HepG2 (cell line): Measurements from ENCODE around the gene MRPS7. TPM values are rescaled to one million over a fixed set of nuclear protein-coding genes. Genes with fewer than 3 reads are reported as not detected.

ENCODE experiments used
- CAMTA2 ChIP-seq: sonication (generic); formaldehyde crosslinking; IDR thresholded peaks from 2 replicates; pipeline ENCODE4 v1.4.0; 2020; ENCODE audit warnings: mild to moderate bottlenecking, missing genetic modification reagents, borderline replicate concordance
- CCDC6 ChIP-seq: sonication (generic); formaldehyde crosslinking; IDR thresholded peaks from 2 replicates; pipeline ENCODE4 v1.8.1; 2022; ENCODE audit warnings: mild to moderate bottlenecking, missing genetic modification reagents, moderate library complexity
- CHD4 ChIP-seq: fragments of 200-600 bp; sonication (generic); IDR thresholded peaks from 2 replicates; pipeline ENCODE4 v1.7.0; 2017; ENCODE audit warnings: mild to moderate bottlenecking, low read length, borderline replicate concordance
- HNRNPK ChIP-seq: fragments of 200-400 bp; formaldehyde crosslinking; IDR thresholded peaks from 2 replicates; pipeline ENCODE4 v1.6.1; 2018; ENCODE audit warnings: low read length, low read depth, moderate library complexity, mild to moderate bottlenecking; ENCODE audit not compliant: poor library complexity, severe bottlenecking
- MBD4 ChIP-seq: IDR thresholded peaks from 2 replicates; pipeline ENCODE4 v1.6.1; 2012; ENCODE audit warnings: low read length, inconsistent platforms, borderline replicate concordance
- MED1 ChIP-seq: sonication (generic); formaldehyde crosslinking; IDR thresholded peaks from 2 replicates; pipeline ENCODE4 v1.4.0; 2020; ENCODE audit warnings: missing genetic modification reagents
- NFKB2 ChIP-seq: sonication (generic); formaldehyde crosslinking; IDR thresholded peaks from 2 replicates; pipeline ENCODE4 v1.4.0; 2020; ENCODE audit warnings: missing genetic modification reagents, borderline replicate concordance
- SAP130 ChIP-seq: IDR thresholded peaks from 2 replicates; pipeline ENCODE4 v1.6.1; 2016; ENCODE audit warnings: low read depth
- SMARCC2 ChIP-seq: fragments of 450-650 bp; IDR thresholded peaks from 2 replicates; pipeline ENCODE4 v1.6.1; 2017; ENCODE audit warnings: antibody characterized with exemption, mild to moderate bottlenecking
- SRSF1 ChIP-seq: fragments of 200-400 bp; formaldehyde crosslinking; optimal IDR thresholded peaks from 2 replicates; pipeline ENCODE3; 2017; ENCODE audit warnings: mild to moderate bottlenecking, low read depth, low read length, moderate library complexity
- SUZ12 ChIP-seq: fragments of 150-350 bp; IDR thresholded peaks from 2 replicates; pipeline ENCODE4 v1.6.1; 2014; ENCODE audit warnings: low read depth, low read length
- ZBTB3 ChIP-seq: sonication (generic); formaldehyde crosslinking; IDR thresholded peaks from 2 replicates; pipeline ENCODE4 v1.4.0; 2020; ENCODE audit warnings: low read depth, mild to moderate bottlenecking, moderate library complexity, missing genetic modification reagents, borderline replicate concordance
- ZFAT ChIP-seq: sonication (generic); formaldehyde crosslinking; conservative IDR thresholded peaks from 2 replicates; pipeline ENCODE4 v1.8.1; 2023; ENCODE audit warnings: missing genetic modification reagents, inconsistent platforms
- ZNF709 ChIP-seq: sonication (generic); formaldehyde crosslinking; IDR thresholded peaks from 2 replicates; pipeline ENCODE4 v1.5.0; 2020; ENCODE audit warnings: mild to moderate bottlenecking, missing genetic modification reagents
- ZNF841 ChIP-seq: sonication (generic); formaldehyde crosslinking; IDR thresholded peaks from 2 replicates; pipeline ENCODE4 v1.8.1; 2023; ENCODE audit warnings: missing genetic modification reagents, borderline replicate concordance
- ZSCAN31 ChIP-seq: sonication (generic); formaldehyde crosslinking; IDR thresholded peaks from 2 replicates; pipeline ENCODE4 v1.5.0; 2020; ENCODE audit warnings: low read depth, mild to moderate bottlenecking, missing genetic modification reagents
- polyA plus RNA-seq, 8 experiments: library from polyadenylated mRNA; depleted of rRNA in 3 of 8; stranded (reverse) in 7 of 8; unstranded in 1 of 8; fragments of >200 nt; fragmentation: Illumina TruSeq in 4 of 8; extraction: Trizol in 4 of 8; gene quantifications; 2 replicates each; pipeline versions ENCODE4 v1.2.1 to v1.2.3, GENCODE V29; 2011 to 2016; ENCODE audit warnings: low read depth in 4 of 8, missing spikeins in 1 of 8, mixed read lengths in 1 of 8; ENCODE audit not compliant: insufficient read depth in 1 of 8
- total RNA-seq, 5 experiments: library from RNA; depleted of rRNA; stranded (reverse); fragments of >200 nt; fragmentation: Illumina TruSeq; extraction: Trizol; gene quantifications; 2 replicates each; pipeline ENCODE4 v1.2.3, GENCODE V29; 2016; ENCODE audit warnings: low read depth in 1 of 5
- TF ChIP-seq, protein P1 (sequence below): sonication (generic); formaldehyde crosslinking; IDR thresholded peaks from 2 replicates; pipeline ENCODE4 v1.5.0; 2020; ENCODE audit warnings: mild to moderate bottlenecking, missing genetic modification reagents, borderline replicate concordance
- TF ChIP-seq, protein P2 (sequence below): sonication (generic); formaldehyde crosslinking; IDR thresholded peaks from 2 replicates; pipeline ENCODE4 v1.4.0; 2020; ENCODE audit warnings: missing genetic modification reagents, mild to moderate bottlenecking, borderline replicate concordance
- TF ChIP-seq, protein P3 (sequence below): IDR thresholded peaks from 2 replicates; pipeline ENCODE4 v1.6.1; 2016; ENCODE audit warnings: mild to moderate bottlenecking, missing biosample characterization, missing genetic modification reagents
- TF ChIP-seq, protein P4 (sequence below): sonication (generic); formaldehyde crosslinking; IDR thresholded peaks from 2 replicates; pipeline ENCODE4 v1.5.0; 2020; ENCODE audit warnings: mild to moderate bottlenecking, low read depth, missing genetic modification reagents, borderline replicate concordance
- TF ChIP-seq, protein P5 (sequence below): IDR thresholded peaks from 2 replicates; pipeline ENCODE4 v1.6.1; 2016; ENCODE audit warnings: missing compliant biosample characterization, missing genetic modification reagents, borderline replicate concordance

MRPS7 gene
- total and polyA plus RNA-seq, 2 of the 13 experiments (the other 11 are each of a cell fraction or from before 2014, with no cell fraction given), result 97.0 to 162 TPM

DNA sequence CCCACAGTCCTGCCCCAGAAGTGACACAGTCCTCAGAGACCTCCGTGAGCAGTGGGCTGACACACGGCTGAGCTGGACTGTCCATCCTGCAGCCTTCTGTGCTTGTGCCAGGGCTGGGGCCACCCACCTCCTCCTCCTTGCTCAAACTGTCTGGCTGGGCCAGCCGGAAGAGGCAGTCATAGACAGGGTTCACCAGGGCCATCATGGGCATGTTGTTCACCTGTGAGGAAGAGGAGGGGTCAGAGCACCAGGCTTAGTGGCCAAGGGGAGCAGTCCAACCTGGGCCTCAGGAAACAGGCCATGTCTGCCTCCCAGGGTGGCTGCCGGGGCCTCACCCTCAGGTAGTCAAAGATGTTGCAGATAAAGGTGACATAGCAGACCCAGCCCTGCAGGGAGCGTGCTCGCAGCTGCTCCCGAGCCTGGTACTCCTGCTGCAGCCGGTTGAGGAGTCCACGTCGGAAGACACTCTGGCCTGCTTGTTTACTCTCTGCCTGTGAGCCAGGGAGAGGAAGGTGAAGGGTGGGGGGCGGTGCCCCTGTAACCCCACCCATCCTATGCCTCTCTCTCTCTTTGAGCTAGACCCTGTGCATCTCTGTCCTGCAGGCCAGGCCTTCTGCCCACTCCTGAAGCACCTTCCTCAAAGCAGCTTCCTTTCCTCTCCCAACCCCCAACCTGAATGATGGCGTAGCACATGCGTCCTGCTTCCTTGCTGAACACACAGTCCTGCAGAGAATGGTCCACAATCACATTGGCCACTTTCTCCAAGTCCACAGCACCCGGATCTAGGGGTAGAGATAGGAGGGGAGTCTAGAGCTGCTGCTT is 5.9 kb downstream of the MRPS7 start (continued):
- TF ChIP-seq NFKB2 (CRISPR knock-in tag) (peak; percentile 40; the same call in 1 of the 2 replicates), SRSF1 (peak; percentile 53), ZBTB3 (CRISPR knock-in tag) (peak; percentile 60; the same call in 1 of the 2 replicates), ZNF841 (no peak), SMARCC2 (no peak), CCDC6 (CRISPR knock-in tag) (peak; percentile 56; the same call in 1 of the 2 replicates), ZSCAN31 (CRISPR knock-in tag) (0 out of 2 replicates have a peak, but pooled peaks have one; percentile 37), CHD4 (no peak), CAMTA2 (no peak), MBD4 (no peak), HNRNPK (no peak), ZNF709 (CRISPR knock-in tag) (no peak; the same call in 1 of the 2 replicates), ZFAT (CRISPR knock-in tag) (no peak), SAP130 (peak; percentile 94), SUZ12 (no peak), MED1 (CRISPR knock-in tag) (peak; percentile 55)
- TF ChIP-seq, protein P1, sequence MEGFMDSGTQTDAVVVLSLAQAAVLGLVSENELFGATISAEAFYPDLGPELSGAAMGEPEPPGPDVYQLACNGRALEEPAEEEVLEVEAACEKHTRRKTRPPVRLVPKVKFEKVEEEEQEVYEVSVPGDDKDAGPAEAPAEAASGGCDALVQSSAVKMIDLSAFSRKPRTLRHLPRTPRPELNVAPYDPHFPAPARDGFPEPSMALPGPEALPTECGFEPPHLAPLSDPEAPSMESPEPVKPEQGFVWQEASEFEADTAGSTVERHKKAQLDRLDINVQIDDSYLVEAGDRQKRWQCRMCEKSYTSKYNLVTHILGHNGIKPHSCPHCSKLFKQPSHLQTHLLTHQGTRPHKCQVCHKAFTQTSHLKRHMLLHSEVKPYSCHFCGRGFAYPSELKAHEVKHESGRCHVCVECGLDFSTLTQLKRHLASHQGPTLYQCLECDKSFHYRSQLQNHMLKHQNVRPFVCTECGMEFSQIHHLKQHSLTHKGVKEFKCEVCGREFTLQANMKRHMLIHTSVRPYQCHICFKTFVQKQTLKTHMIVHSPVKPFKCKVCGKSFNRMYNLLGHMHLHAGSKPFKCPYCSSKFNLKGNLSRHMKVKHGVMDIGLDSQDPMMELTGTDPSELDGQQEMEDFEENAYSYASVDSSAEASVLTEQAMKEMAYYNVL, result peak; percentile 45; the same call in 1 of the 2 replicates
- TF ChIP-seq, protein P2, sequence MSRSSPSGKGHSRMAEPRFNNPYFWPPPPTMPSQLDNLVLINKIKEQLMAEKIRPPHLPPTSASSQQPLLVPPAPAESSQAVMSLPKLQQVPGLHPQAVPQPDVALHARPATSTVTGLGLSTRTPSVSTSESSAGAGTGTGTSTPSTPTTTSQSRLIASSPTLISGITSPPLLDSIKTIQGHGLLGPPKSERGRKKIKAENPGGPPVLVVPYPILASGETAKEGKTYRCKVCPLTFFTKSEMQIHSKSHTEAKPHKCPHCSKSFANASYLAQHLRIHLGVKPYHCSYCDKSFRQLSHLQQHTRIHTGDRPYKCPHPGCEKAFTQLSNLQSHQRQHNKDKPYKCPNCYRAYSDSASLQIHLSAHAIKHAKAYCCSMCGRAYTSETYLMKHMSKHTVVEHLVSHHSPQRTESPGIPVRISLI (CRISPR knock-in tag), result peak; percentile 30; the same call in 1 of the 2 replicates
- TF ChIP-seq, protein P3, sequence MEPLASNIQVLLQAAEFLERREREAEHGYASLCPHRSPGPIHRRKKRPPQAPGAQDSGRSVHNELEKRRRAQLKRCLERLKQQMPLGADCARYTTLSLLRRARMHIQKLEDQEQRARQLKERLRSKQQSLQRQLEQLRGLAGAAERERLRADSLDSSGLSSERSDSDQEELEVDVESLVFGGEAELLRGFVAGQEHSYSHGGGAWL, result peak; percentile 43; the same call in 1 of the 2 replicates
- TF ChIP-seq, protein P4, sequence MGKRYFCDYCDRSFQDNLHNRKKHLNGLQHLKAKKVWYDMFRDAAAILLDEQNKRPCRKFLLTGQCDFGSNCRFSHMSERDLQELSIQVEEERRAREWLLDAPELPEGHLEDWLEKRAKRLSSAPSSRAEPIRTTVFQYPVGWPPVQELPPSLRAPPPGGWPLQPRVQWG (CRISPR knock-in tag), result no peak
- TF ChIP-seq, protein P5, sequence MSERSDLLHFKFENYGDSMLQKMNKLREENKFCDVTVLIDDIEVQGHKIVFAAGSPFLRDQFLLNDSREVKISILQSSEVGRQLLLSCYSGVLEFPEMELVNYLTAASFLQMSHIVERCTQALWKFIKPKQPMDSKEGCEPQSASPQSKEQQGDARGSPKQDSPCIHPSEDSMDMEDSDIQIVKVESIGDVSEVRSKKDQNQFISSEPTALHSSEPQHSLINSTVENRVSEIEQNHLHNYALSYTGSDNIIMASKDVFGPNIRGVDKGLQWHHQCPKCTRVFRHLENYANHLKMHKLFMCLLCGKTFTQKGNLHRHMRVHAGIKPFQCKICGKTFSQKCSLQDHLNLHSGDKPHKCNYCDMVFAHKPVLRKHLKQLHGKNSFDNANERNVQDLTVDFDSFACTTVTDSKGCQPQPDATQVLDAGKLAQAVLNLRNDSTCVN (CRISPR knock-in tag), result no peak; the same call in 1 of the 2 replicates
